ENCODE measurements around the gene MRRF.

- TF ChIP-seq ARNT (IDR thresholded peaks at IDR 0.05): no peak
- TF ChIP-seq SP1 (IDR thresholded peaks at IDR 0.05): no peak
- TF ChIP-seq SUZ12 (IDR thresholded peaks at IDR 0.05): no peak
- no peak for TF ChIP-seq FOXK2 (IDR thresholded peaks at IDR 0.05)
- TF ChIP-seq HDGF (IDR thresholded peaks at IDR 0.05; ENCODE audit: borderline replicate concordance): no peak
Observed at GRCh38 chr9:122252796-122253195, 11.9 kb upstream of the MRRF start.
